ENCODE results near the gene SETD2. TPM values are rescaled to one million over a fixed set of nuclear protein-coding genes. Genes with fewer than 3 reads are reported as not detected.

SETD2 gene
- polyA plus RNA-seq, 4 donors, result 15.9 to 38.3 (median 18.7) TPM

DNA sequence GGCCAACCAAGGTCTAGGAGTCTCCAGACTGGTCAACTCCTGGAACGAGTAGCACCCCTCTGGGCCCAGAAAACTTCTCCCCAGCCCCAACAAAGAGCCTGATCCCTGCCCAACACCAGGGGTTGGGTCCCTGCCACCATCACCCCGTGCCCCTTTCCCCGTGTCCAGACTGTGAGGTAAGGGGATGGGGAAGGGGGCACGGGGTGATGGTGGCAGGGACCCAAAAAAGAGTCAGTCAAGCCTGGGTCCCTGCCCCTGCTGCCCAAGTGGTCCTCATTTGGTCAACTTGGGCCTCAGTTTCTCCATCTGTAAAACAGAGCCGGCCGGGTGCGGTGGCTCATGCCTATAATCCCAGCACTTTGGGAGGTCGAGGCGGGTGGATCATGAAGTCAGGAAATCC lies 185.5 kb downstream of the SETD2 start:
- H3K36me3 ChIP-seq (ENCODE audit: control insufficient read depth in 3 of 3, insufficient read depth in 2 of 3, low read depth in 1 of 3, low read length in 3 of 3), result peaks cover 0 to 4% (median 3%) of the 10 kb centered on the region in 3 donors
- H3K27ac ChIP-seq (ENCODE audit: low read depth in 1 of 3, low read length in 2 of 3), result peak overlapping the region in 1 of 3 donors; percentile 13
- WGBS, 3 donors, result 75 to 89% (median 84%) methylated on average over 9 of the region's 9 CpGs
- H3K9me3 ChIP-seq (ENCODE audit: control insufficient read depth in 2 of 2, insufficient read depth in 1 of 2, low read depth in 1 of 2, low read length in 1 of 2), result no peaks in the 10 kb centered on the region
- FAIRE-seq (no peak), DNase-seq (no peak)
- H3K27me3 ChIP-seq (ENCODE audit: control insufficient read depth in 3 of 3, insufficient read depth in 3 of 3, low read length in 3 of 3), result no peaks in the 10 kb centered on the region
- H3K4me1 ChIP-seq (ENCODE audit: control insufficient read depth in 3 of 3, insufficient read depth in 2 of 3, low read depth in 1 of 3, low read length in 2 of 3), result peaks cover 2 to 35% (median 14%) of the 10 kb centered on the region in 3 donors
- H3K4me3 ChIP-seq (ENCODE audit: low read depth in 1 of 3, low read length in 3 of 3), result no peak overlapping the region

DNA sequence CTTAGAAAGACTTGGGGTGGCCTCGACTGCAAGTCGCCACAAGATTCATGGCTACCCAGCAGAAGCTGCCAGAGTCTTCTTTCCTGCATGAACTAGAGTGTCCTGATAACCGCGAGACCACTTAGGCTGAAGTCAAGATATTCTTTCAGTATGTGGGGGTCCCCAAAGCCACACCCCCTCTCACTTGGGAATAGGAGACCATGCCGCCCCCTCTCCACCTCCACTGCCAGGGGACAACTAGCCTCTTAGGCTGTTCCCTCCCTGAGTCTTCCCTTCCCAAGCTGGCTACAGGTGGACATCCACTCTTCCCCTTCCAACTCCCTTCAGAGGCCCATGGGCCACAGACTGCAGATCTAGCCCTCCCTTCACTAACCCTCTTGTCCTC lies 186.1 kb downstream of the SETD2 start:
- Histone ChIP-seq H3K4me1 (ENCODE audit: control insufficient read depth in 3 of 3, insufficient read depth in 2 of 3, low read depth in 1 of 3, low read length in 2 of 3) (peaks cover 2 to 35% (median 14%) of the 10 kb centered on the region in 3 donors), H3K27ac (ENCODE audit: low read depth in 1 of 3, low read length in 2 of 3) (peak overlapping the region in 2 of 3 donors; percentile 7 to 25), H3K4me3 (ENCODE audit: low read depth in 1 of 3, low read length in 3 of 3) (no peak overlapping the region), H3K9me3 (ENCODE audit: control insufficient read depth in 2 of 2, insufficient read depth in 1 of 2, low read depth in 1 of 2, low read length in 1 of 2) (no peaks in the 10 kb centered on the region), H3K27me3 (ENCODE audit: control insufficient read depth in 3 of 3, insufficient read depth in 3 of 3, low read length in 3 of 3) (no peaks in the 10 kb centered on the region), H3K36me3 (ENCODE audit: control insufficient read depth in 3 of 3, insufficient read depth in 2 of 3, low read depth in 1 of 3, low read length in 3 of 3) (peaks cover 0 to 4% (median 3%) of the 10 kb centered on the region in 3 donors)
- FAIRE-seq (no peak), DNase-seq (no peak)
- WGBS, 3 donors, result 95 to 98% (median 98%) methylated on average over 5 of the region's 5 CpGs

DNA sequence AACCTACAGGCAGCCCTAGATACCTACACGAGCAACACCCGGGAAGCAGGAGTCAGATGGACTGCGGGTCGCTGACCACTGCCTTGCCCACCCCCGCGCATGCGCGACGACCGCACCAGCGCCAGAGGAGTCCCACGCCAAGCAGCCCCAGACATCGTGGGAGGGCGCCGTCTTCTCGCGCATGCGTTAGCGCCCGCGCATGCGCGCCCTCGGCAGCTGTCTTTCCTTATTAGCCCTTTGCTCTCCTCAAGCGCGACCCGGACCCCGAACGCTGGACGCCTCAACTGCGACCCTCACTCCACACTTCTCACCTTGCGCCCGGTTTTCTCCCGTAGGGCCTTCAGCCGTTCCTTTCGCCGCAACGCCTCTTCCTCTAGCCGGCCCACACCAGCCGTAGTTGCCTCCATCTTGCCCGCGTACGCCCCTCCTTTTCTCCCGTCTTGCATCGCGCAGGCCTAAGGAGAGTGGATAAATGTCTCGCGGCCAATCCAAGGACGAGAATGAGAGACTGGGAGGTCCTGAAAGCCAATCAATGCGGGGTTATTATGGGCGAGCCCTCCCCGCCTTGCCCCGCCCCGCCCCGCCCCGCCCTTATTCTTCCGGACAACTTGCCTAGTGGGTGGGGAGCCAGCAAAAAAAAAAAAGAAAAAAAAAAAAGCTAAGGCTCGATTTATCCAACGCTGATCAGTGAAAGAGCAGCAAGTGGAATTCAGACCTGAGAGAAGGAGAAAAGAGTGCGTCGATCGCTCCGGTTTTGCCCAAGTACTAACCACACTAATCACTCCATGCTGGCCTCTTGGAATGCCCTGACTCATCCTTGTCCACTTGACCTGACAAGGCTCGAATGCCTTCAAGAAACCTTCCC lies 187.4 kb downstream of the SETD2 start, which contains the start of gene CCDC12:
CCDC12 (minus strand) TSS at position 420 of the 865 bp plus-strand sequence; CDS start at position 407, 13 bp downstream.
- H3K4me1 ChIP-seq (ENCODE audit: control insufficient read depth in 3 of 3, insufficient read depth in 2 of 3, low read depth in 1 of 3, low read length in 2 of 3), result peaks cover 5 to 32% (median 18%) of the 10 kb centered on the region in 3 donors
- peaks cover 0 to 6% (median 4%) of the 10 kb centered on the region in 3 donors for H3K36me3 ChIP-seq (ENCODE audit: control insufficient read depth in 3 of 3, insufficient read depth in 2 of 3, low read depth in 1 of 3, low read length in 3 of 3)
- H3K27ac ChIP-seq (ENCODE audit: low read depth in 1 of 3, low read length in 2 of 3), result peak within 1 kb of the TSS; percentile 69 to 98 (median 93)
- 0 to 1% (median 0%) methylated on average over 55 to 64 of the region's 64 CpGs for WGBS, 3 donors
- H3K9me3 ChIP-seq (ENCODE audit: control insufficient read depth in 2 of 2, insufficient read depth in 1 of 2, low read depth in 1 of 2, low read length in 1 of 2), result no peaks in the 10 kb centered on the region
- FAIRE-seq, result no peak
- peak; percentile 98 to 100 for DNase-seq
- H3K27me3 ChIP-seq (ENCODE audit: control insufficient read depth in 3 of 3, insufficient read depth in 3 of 3, low read length in 3 of 3), result no peaks in the 10 kb centered on the region
- H3K4me3 ChIP-seq (ENCODE audit: low read depth in 1 of 3, low read length in 3 of 3), result peak within 1 kb of the TSS; percentile 57 to 92 (median 64)

DNA sequence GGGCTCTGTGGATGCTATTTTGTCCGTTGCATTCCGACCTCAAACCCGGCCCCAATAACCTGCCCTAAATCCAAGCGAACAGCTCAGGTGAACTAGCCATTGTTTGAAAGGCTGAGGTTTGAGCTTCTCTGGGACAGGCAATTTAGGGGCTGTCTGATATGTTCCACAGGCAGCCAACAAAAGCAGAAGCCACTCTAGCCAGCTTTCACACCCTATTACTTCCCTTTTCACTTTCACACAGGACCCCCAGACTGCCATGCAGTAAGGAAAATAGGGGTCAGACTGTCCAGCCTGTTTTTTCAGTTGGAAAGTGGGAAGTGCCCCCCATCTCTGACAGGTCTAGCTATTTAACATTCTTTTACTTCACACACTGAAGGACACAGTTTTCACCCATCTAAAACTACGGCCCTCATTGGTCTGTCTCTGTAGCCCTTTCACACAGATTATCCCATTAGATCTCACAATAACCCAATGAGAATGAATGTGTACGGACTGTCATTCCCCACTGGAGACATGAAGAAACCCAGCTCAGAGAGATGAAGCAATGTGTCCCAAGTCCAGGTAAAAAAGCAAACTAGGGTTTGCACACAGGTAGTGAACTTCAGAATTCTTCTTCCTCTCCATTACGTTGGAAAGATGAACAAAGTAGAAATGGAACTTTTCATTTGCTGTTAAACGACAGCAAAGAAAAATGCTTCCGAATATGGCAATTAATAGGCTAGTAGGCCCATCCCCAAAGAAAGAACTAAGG lies 189.3 kb downstream of the SETD2 start:
- Histone ChIP-seq H3K4me1 (ENCODE audit: control insufficient read depth in 3 of 3, insufficient read depth in 2 of 3, low read depth in 1 of 3, low read length in 2 of 3) (peaks cover 11 to 43% (median 23%) of the 10 kb centered on the region in 3 donors), H3K9me3 (ENCODE audit: control insufficient read depth in 2 of 2, insufficient read depth in 1 of 2, low read depth in 1 of 2, low read length in 1 of 2) (no peaks in the 10 kb centered on the region), H3K27ac (ENCODE audit: low read depth in 1 of 3, low read length in 2 of 3) (peak overlapping the region; percentile 6 to 53 (median 41)), H3K4me3 (ENCODE audit: low read depth in 1 of 3, low read length in 3 of 3) (peak overlapping the region in 1 of 3 donors; percentile 7), H3K27me3 (ENCODE audit: control insufficient read depth in 3 of 3, insufficient read depth in 3 of 3, low read length in 3 of 3) (no peaks in the 10 kb centered on the region), H3K36me3 (ENCODE audit: control insufficient read depth in 3 of 3, insufficient read depth in 2 of 3, low read depth in 1 of 3, low read length in 3 of 3) (peaks cover 0 to 20% (median 4%) of the 10 kb centered on the region in 3 donors)
- 67 to 73% (median 69%) methylated on average over 9 of the region's 9 CpGs for WGBS, 3 donors
- FAIRE-seq, result no peak
- peak in 1 of 2 donors; percentile 67 for DNase-seq

DNA sequence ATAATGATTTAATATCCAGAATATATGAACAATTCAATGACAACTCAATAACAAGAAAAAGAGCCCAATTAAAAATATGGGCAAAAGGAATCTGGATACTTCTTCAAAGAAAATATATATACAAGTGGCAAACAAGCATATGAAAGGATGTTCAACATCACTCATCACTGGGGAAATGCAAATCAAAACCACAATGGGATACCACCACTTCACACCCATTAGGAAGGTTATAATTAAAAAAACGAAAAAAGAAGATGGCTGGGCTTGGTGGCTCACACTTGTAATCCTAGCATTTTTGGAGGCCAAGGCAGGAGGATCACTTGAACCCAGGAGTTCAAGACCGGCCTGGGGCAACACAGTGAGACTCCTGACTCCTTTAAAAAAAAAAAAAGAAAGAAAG lies 191.5 kb downstream of the SETD2 start:
- no peak overlapping the region for H3K4me3 ChIP-seq (ENCODE audit: low read depth in 1 of 3, low read length in 3 of 3)
- no peak overlapping the region for H3K27ac ChIP-seq (ENCODE audit: low read depth in 1 of 3, low read length in 2 of 3)
- DNase-seq (no peak), FAIRE-seq (no peak)
- peaks cover 0 to 38% (median 4%) of the 10 kb centered on the region in 3 donors for H3K36me3 ChIP-seq (ENCODE audit: control insufficient read depth in 3 of 3, insufficient read depth in 2 of 3, low read depth in 1 of 3, low read length in 3 of 3)
- 75 to 87% (median 77%) methylated on average over 2 of the region's 2 CpGs for WGBS, 3 donors
- H3K27me3 ChIP-seq (ENCODE audit: control insufficient read depth in 3 of 3, insufficient read depth in 3 of 3, low read length in 3 of 3), result no peaks in the 10 kb centered on the region
- H3K9me3 ChIP-seq (ENCODE audit: control insufficient read depth in 2 of 2, insufficient read depth in 1 of 2, low read depth in 1 of 2, low read length in 1 of 2), result no peaks in the 10 kb centered on the region
- peaks cover 17 to 50% (median 21%) of the 10 kb centered on the region in 3 donors for H3K4me1 ChIP-seq (ENCODE audit: control insufficient read depth in 3 of 3, insufficient read depth in 2 of 3, low read depth in 1 of 3, low read length in 2 of 3)

DNA sequence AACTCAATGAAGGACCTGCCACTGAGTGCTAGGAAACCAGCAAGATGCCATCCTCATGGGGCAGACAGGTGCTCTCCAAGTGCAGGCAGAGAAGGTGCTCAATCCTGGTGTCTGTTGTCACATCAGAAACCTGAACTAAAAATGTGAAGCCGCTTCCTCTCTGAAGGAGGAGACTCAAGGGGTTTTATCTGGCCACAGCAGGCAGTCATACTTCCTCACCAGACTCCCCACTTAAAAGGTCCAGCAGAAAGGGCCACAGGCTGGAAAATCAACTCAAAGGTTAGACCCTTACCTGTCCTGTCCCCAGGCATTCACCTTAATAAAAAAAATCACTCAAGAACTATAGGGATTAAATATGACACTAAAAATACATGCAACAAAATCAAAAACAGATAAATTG lies 192.2 kb downstream of the SETD2 start:
- Histone ChIP-seq H3K36me3 (ENCODE audit: control insufficient read depth in 3 of 3, insufficient read depth in 2 of 3, low read depth in 1 of 3, low read length in 3 of 3) (peaks cover 0 to 45% (median 4%) of the 10 kb centered on the region in 3 donors), H3K27me3 (ENCODE audit: control insufficient read depth in 3 of 3, insufficient read depth in 3 of 3, low read length in 3 of 3) (no peaks in the 10 kb centered on the region), H3K4me1 (ENCODE audit: control insufficient read depth in 3 of 3, insufficient read depth in 2 of 3, low read depth in 1 of 3, low read length in 2 of 3) (peaks cover 21 to 53% (median 22%) of the 10 kb centered on the region in 3 donors), H3K9me3 (ENCODE audit: control insufficient read depth in 2 of 2, insufficient read depth in 1 of 2, low read depth in 1 of 2, low read length in 1 of 2) (no peaks in the 10 kb centered on the region), H3K4me3 (ENCODE audit: low read depth in 1 of 3, low read length in 3 of 3) (no peak overlapping the region), H3K27ac (ENCODE audit: low read depth in 1 of 3, low read length in 2 of 3) (no peak overlapping the region)
- WGBS, 3 donors, result 67 to 88% (median 75%) methylated on average over 1 of the region's 1 CpG
- FAIRE-seq (no peak), DNase-seq (no peak)

DNA sequence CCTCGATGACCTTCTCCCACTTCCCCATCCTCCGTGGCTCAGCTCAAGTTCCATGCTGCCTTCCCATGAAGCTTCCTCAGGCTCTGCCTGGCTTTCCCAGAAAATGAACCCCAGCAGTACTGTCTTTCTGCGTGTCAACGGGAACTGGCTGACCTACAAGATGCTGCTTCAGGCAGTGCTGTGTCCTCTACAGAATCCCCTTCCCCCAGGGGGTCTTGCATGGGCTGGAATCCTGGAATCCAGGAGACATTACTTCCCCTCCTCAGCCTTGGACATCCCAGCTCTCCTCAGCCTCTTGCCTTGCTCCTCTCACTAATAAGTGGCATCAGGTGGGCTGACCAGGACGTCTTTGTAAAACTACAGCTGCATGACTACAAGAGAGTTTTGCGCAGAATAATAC lies 192.8 kb downstream of the SETD2 start:
- peaks cover 21 to 58% (median 24%) of the 10 kb centered on the region in 3 donors for H3K4me1 ChIP-seq (ENCODE audit: control insufficient read depth in 3 of 3, insufficient read depth in 2 of 3, low read depth in 1 of 3, low read length in 2 of 3)
- no peaks in the 10 kb centered on the region for H3K27me3 ChIP-seq (ENCODE audit: control insufficient read depth in 3 of 3, insufficient read depth in 3 of 3, low read length in 3 of 3)
- DNase-seq (no peak), FAIRE-seq (no peak)
- H3K4me3 ChIP-seq (ENCODE audit: low read depth in 1 of 3, low read length in 3 of 3), result no peak overlapping the region
- no peaks in the 10 kb centered on the region for H3K9me3 ChIP-seq (ENCODE audit: control insufficient read depth in 2 of 2, insufficient read depth in 1 of 2, low read depth in 1 of 2, low read length in 1 of 2)
- WGBS, 3 donors, result 40 to 52% (median 42%) methylated on average over 6 of the region's 6 CpGs
- H3K36me3 ChIP-seq (ENCODE audit: control insufficient read depth in 3 of 3, insufficient read depth in 2 of 3, low read depth in 1 of 3, low read length in 3 of 3), result peaks cover 0 to 48% (median 4%) of the 10 kb centered on the region in 3 donors
- peak overlapping the region in 1 of 3 donors; percentile 7 for H3K27ac ChIP-seq (ENCODE audit: low read depth in 1 of 3, low read length in 2 of 3)

DNA sequence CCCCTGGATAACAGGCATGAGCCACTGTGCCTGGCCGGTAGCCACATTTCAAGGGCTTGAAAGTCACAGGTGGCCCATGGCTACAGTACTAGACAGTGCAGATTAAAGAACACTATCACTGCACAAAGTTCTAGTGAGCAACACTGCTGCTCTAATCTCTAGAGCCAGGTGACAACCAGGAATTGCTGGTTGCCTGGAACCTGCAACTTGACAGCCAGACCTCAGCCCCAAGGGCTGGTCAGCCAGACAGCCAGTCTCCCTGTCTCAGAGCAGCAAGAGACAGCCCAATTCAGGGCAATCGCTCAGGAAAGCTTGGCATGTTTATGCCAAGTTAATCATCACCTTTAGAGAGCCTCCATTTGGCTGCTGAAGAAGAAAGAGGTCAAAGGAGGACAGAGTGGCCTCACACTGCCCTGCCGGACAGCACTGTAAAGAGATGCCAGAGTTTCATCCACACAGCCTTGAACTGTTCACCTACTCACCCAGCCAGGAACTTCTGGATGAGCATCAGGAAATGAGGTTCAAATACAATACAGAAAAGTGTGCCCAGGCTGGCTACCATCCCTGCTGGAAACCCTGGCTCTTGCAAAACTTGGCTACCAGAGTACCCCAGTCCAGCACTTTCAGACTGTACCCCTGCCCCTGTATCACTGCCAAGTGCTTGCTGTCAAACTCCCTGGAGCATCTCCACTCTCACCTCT lies 193.4 kb downstream of the SETD2 start:
- DNase-seq (peak; percentile 51 to 70), FAIRE-seq (no peak)
- 12 to 32% (median 18%) methylated on average over 3 of the region's 3 CpGs for WGBS, 3 donors
- Histone ChIP-seq H3K27ac (ENCODE audit: low read depth in 1 of 3, low read length in 2 of 3) (peak overlapping the region; percentile 7 to 12 (median 11)), H3K4me3 (ENCODE audit: low read depth in 1 of 3, low read length in 3 of 3) (no peak overlapping the region), H3K36me3 (ENCODE audit: control insufficient read depth in 3 of 3, insufficient read depth in 2 of 3, low read depth in 1 of 3, low read length in 3 of 3) (peaks cover 0 to 52% (median 4%) of the 10 kb centered on the region in 3 donors), H3K4me1 (ENCODE audit: control insufficient read depth in 3 of 3, insufficient read depth in 2 of 3, low read depth in 1 of 3, low read length in 2 of 3) (peaks cover 21 to 58% (median 24%) of the 10 kb centered on the region in 3 donors), H3K9me3 (ENCODE audit: control insufficient read depth in 2 of 2, insufficient read depth in 1 of 2, low read depth in 1 of 2, low read length in 1 of 2) (no peaks in the 10 kb centered on the region), H3K27me3 (ENCODE audit: control insufficient read depth in 3 of 3, insufficient read depth in 3 of 3, low read length in 3 of 3) (no peaks in the 10 kb centered on the region)
